Measurements from ENCODE around the gene IKZF3.

The IKZF3 gene

GRCh38 chr17:39848600-39848999 is 15.5 kb downstream of the IKZF3 start:
- no peak overlapping the region for H3K4me2 ChIP-seq (ENCODE audit: insufficient read depth, low read length, poor library complexity, severe bottlenecking)
- no peaks in the 10 kb centered on the region for H3K79me1 ChIP-seq (ENCODE audit: low read depth, low read length)
- H4K91ac ChIP-seq (ENCODE audit: low read depth, low read length, poor library complexity), result no peak overlapping the region
- H3K9ac ChIP-seq (ENCODE audit: low read depth, low read length, poor library complexity), result no peak overlapping the region
- H3K4ac ChIP-seq (ENCODE audit: low read length), result no peak overlapping the region
- peaks cover 0 to 47% (median 0%) of the 10 kb centered on the region in 3 experiments for H3K27me3 ChIP-seq (ENCODE audit: control insufficient read depth in 3 of 3, insufficient read depth in 3 of 3, low read depth in 1 of 3, low read length in 3 of 3)
- H3K4me1 ChIP-seq (ENCODE audit: control insufficient read depth in 2 of 2, insufficient read depth in 1 of 2, low read depth in 1 of 2, low read length in 2 of 2), result no peaks in the 10 kb centered on the region
- WGBS, 2 donors (ENCODE audit: extremely low coverage in 2 of 2, insufficient read length in 2 of 2, insufficient replicate concordance in 1 of 2), result no CpG with 5 or more reads among the region's 4 CpGs
- H3K23ac ChIP-seq (ENCODE audit: low read depth, low read length, poor library complexity), result no peak overlapping the region
- no peak overlapping the region for H3K4me3 ChIP-seq (ENCODE audit: low read length in 2 of 2)
- no peak overlapping the region for H2BK5ac ChIP-seq (ENCODE audit: low read length)
- no peak overlapping the region for H3K18ac ChIP-seq (ENCODE audit: low read length)
- no peak overlapping the region for H4K8ac ChIP-seq (ENCODE audit: low read depth, low read length)
- H3K27ac ChIP-seq (replicated peaks; ENCODE audit: low read length), result no peak overlapping the region
- H3K9me3 ChIP-seq (replicated peaks in 1 of 2; ENCODE audit: control insufficient read depth in 2 of 2, insufficient read depth in 1 of 2, low read depth in 1 of 2, low read length in 2 of 2), result no peaks in the 10 kb centered on the region
- H3K14ac ChIP-seq (ENCODE audit: low read length), result no peak overlapping the region
- H2BK120ac ChIP-seq (ENCODE audit: low read depth, low read length), result no peak overlapping the region
- H2BK12ac ChIP-seq (ENCODE audit: low read length), result no peak overlapping the region
- no peak overlapping the region for H2BK15ac ChIP-seq (ENCODE audit: low read length)
- DNase-seq (ENCODE audit: low spot score), result no peak
- no peak overlapping the region for H2AK5ac ChIP-seq (ENCODE audit: low read depth, low read length)
- no peak overlapping the region for H2AFZ ChIP-seq (ENCODE audit: low read length)
- H3K36me3 ChIP-seq (replicated peaks in 1 of 2; ENCODE audit: control insufficient read depth in 2 of 2, insufficient read depth in 2 of 2, low read length in 2 of 2), result no peaks in the 10 kb centered on the region

DNA sequence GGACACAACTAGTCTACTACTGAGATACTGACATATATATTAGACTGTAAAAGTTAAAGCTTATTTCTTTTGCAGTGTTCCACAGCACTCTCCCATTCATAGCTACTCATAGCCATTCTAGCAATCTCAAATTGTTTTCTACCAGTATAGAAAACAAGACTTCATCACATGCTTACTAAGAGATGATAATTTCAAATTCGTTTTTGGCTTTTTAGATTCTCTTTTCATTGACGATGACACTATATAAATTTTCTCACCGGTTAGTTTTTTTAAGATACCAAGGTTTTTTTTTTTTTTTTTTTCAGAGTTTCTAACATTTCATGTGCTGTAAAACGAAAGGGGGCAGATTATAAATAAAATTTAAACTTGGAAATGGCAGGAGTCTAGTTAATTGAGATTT is 17.9 kb downstream of the IKZF3 start:
- DNase-seq (ENCODE audit: low spot score), result no peak
- H2BK12ac ChIP-seq (ENCODE audit: low read length), result no peak overlapping the region
- no peak overlapping the region for H2BK120ac ChIP-seq (ENCODE audit: low read depth, low read length)
- H3K27me3 ChIP-seq (ENCODE audit: control insufficient read depth in 3 of 3, insufficient read depth in 3 of 3, low read depth in 1 of 3, low read length in 3 of 3), result peaks cover 0 to 43% (median 0%) of the 10 kb centered on the region in 3 experiments
- no peak overlapping the region for H3K14ac ChIP-seq (ENCODE audit: low read length)
- H4K91ac ChIP-seq (ENCODE audit: low read depth, low read length, poor library complexity), result no peak overlapping the region
- no peaks in the 10 kb centered on the region for H3K9me3 ChIP-seq (replicated peaks in 1 of 2; ENCODE audit: control insufficient read depth in 2 of 2, insufficient read depth in 1 of 2, low read depth in 1 of 2, low read length in 2 of 2)
- no peak overlapping the region for H3K9ac ChIP-seq (ENCODE audit: low read depth, low read length, poor library complexity)
- no peak overlapping the region for H3K18ac ChIP-seq (ENCODE audit: low read length)
- no peak overlapping the region for H4K8ac ChIP-seq (ENCODE audit: low read depth, low read length)
- no CpG with 5 or more reads among the region's 4 CpGs for WGBS, 2 donors (ENCODE audit: extremely low coverage in 2 of 2, insufficient read length in 2 of 2, insufficient replicate concordance in 1 of 2)
- no peak overlapping the region for H3K27ac ChIP-seq (replicated peaks; ENCODE audit: low read length)
- H3K36me3 ChIP-seq (replicated peaks in 1 of 2; ENCODE audit: control insufficient read depth in 2 of 2, insufficient read depth in 2 of 2, low read length in 2 of 2), result no peaks in the 10 kb centered on the region
- H3K4ac ChIP-seq (ENCODE audit: low read length), result no peak overlapping the region
- H2AFZ ChIP-seq (ENCODE audit: low read length), result no peak overlapping the region
- H3K4me3 ChIP-seq (ENCODE audit: low read length in 2 of 2), result no peak overlapping the region
- H3K23ac ChIP-seq (ENCODE audit: low read depth, low read length, poor library complexity), result no peak overlapping the region
- no peak overlapping the region for H2AK5ac ChIP-seq (ENCODE audit: low read depth, low read length)
- H3K79me1 ChIP-seq (ENCODE audit: low read depth, low read length), result peaks cover 1% of the 10 kb centered on the region
- H2BK15ac ChIP-seq (ENCODE audit: low read length), result no peak overlapping the region
- no peaks in the 10 kb centered on the region for H3K4me1 ChIP-seq (ENCODE audit: control insufficient read depth in 2 of 2, insufficient read depth in 1 of 2, low read depth in 1 of 2, low read length in 2 of 2)
- H2BK5ac ChIP-seq (ENCODE audit: low read length), result no peak overlapping the region
- no peak overlapping the region for H3K4me2 ChIP-seq (ENCODE audit: insufficient read depth, low read length, poor library complexity, severe bottlenecking)

DNA sequence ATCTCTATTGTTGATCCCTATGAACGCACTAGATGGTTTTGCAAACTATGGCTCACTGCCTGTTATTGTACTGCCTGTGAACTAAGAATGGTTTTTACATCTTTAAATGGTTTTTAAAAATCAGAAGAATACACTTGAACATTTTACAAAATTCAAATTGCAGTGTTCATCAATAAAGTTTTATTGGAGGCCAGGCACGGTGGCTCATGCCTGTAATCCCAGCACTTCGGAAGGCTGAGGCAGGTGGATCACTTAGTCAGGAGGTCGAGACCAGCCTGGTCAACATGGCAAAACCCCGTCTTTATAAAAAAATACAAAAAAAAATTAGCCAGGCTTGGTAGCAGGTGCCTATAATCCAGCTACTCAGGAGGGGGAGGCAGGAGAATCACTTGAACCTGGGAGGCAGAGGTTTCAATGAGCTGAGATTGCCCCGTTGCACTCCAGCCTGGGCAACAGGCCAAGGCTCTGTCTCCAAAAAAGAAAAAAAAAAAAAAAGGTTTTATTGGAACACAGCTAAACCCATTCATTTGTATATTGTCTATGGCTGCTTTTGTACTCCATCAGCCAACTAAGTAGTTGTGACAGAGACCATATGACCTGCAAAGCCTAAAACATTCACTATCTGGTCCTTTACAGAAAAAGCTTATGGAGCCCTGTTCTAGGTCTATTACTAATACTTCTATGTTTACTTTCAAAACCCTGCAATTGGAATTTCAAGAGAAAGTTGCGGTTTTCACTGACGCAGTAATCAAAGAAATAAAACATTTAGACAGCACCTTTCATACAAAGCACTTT is 18.9 kb downstream of the IKZF3 start:
- no peak overlapping the region for H2BK5ac ChIP-seq (ENCODE audit: low read length)
- no peaks in the 10 kb centered on the region for H3K36me3 ChIP-seq (replicated peaks in 1 of 2; ENCODE audit: control insufficient read depth in 2 of 2, insufficient read depth in 2 of 2, low read length in 2 of 2)
- H2AFZ ChIP-seq (ENCODE audit: low read length), result no peak overlapping the region
- H3K27me3 ChIP-seq (ENCODE audit: control insufficient read depth in 3 of 3, insufficient read depth in 3 of 3, low read depth in 1 of 3, low read length in 3 of 3), result peaks cover 0 to 45% (median 0%) of the 10 kb centered on the region in 3 experiments
- peaks cover 1% of the 10 kb centered on the region for H3K79me1 ChIP-seq (ENCODE audit: low read depth, low read length)
- H2AK5ac ChIP-seq (ENCODE audit: low read depth, low read length), result no peak overlapping the region
- H2BK120ac ChIP-seq (ENCODE audit: low read depth, low read length), result no peak overlapping the region
- no peaks in the 10 kb centered on the region for H3K4me1 ChIP-seq (ENCODE audit: control insufficient read depth in 2 of 2, insufficient read depth in 1 of 2, low read depth in 1 of 2, low read length in 2 of 2)
- DNase-seq (ENCODE audit: low spot score), result no peak
- no peak overlapping the region for H3K4ac ChIP-seq (ENCODE audit: low read length)
- H3K14ac ChIP-seq (ENCODE audit: low read length), result no peak overlapping the region
- H3K4me2 ChIP-seq (ENCODE audit: insufficient read depth, low read length, poor library complexity, severe bottlenecking), result no peak overlapping the region
- H3K9ac ChIP-seq (ENCODE audit: low read depth, low read length, poor library complexity), result no peak overlapping the region
- no peak overlapping the region for H3K4me3 ChIP-seq (ENCODE audit: low read length in 2 of 2)
- no peak overlapping the region for H3K23ac ChIP-seq (ENCODE audit: low read depth, low read length, poor library complexity)
- no peak overlapping the region for H2BK12ac ChIP-seq (ENCODE audit: low read length)
- no peaks in the 10 kb centered on the region for H3K9me3 ChIP-seq (replicated peaks in 1 of 2; ENCODE audit: control insufficient read depth in 2 of 2, insufficient read depth in 1 of 2, low read depth in 1 of 2, low read length in 2 of 2)
- H2BK15ac ChIP-seq (ENCODE audit: low read length), result no peak overlapping the region
- no peak overlapping the region for H3K27ac ChIP-seq (replicated peaks; ENCODE audit: low read length)
- no peak overlapping the region for H4K91ac ChIP-seq (ENCODE audit: low read depth, low read length, poor library complexity)
- no CpG with 5 or more reads among the region's 8 CpGs for WGBS, 2 donors (ENCODE audit: extremely low coverage in 2 of 2, insufficient read length in 2 of 2, insufficient replicate concordance in 1 of 2)
- no peak overlapping the region for H3K18ac ChIP-seq (ENCODE audit: low read length)
- H4K8ac ChIP-seq (ENCODE audit: low read depth, low read length), result no peak overlapping the region

DNA sequence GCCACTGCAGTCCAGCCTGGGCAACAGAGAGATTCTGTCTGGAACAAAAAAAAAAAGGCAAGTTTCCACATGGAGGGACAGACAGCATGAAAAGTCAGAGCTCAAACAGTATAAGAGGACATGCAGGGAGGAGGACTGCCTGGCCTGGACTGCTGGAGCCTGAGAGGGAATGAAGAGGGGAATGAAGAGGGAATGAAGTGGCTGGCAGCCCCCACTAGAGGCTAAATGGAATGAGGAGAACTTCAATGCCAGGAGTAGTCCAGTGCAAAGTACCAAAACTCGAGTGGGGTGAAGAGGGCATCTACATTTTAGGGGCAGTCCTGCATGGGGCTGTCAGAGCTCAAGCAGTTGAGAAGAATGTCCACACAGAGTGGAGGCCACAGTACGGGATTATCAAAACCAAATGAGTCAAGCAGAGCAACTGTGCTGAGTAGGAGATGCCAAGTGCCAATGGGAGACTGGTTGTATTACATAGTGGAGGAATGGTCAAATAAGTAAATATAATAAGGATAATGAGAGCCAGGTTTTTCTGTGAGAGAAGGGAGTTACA is 22.9 kb downstream of the IKZF3 start:
- Histone ChIP-seq H3K27ac (replicated peaks; ENCODE audit: low read length) (no peak overlapping the region), H3K18ac (ENCODE audit: low read length) (no peak overlapping the region), H3K27me3 (ENCODE audit: control insufficient read depth in 3 of 3, insufficient read depth in 3 of 3, low read depth in 1 of 3, low read length in 3 of 3) (peaks cover 0 to 25% (median 0%) of the 10 kb centered on the region in 3 experiments), H2AK5ac (ENCODE audit: low read depth, low read length) (no peak overlapping the region), H2BK120ac (ENCODE audit: low read depth, low read length) (no peak overlapping the region), H2BK15ac (ENCODE audit: low read length) (no peak overlapping the region), H2AFZ (ENCODE audit: low read length) (no peak overlapping the region), H3K9ac (ENCODE audit: low read depth, low read length, poor library complexity) (no peak overlapping the region), H3K4me2 (ENCODE audit: insufficient read depth, low read length, poor library complexity, severe bottlenecking) (no peak overlapping the region), H3K4ac (ENCODE audit: low read length) (no peak overlapping the region), H3K4me1 (ENCODE audit: control insufficient read depth in 2 of 2, insufficient read depth in 1 of 2, low read depth in 1 of 2, low read length in 2 of 2) (no peaks in the 10 kb centered on the region), H3K23ac (ENCODE audit: low read depth, low read length, poor library complexity) (no peak overlapping the region), H4K91ac (ENCODE audit: low read depth, low read length, poor library complexity) (no peak overlapping the region), H2BK5ac (ENCODE audit: low read length) (no peak overlapping the region), H3K14ac (ENCODE audit: low read length) (no peak overlapping the region), H3K9me3 (replicated peaks in 1 of 2; ENCODE audit: control insufficient read depth in 2 of 2, insufficient read depth in 1 of 2, low read depth in 1 of 2, low read length in 2 of 2) (no peaks in the 10 kb centered on the region), H4K8ac (ENCODE audit: low read depth, low read length) (no peak overlapping the region), H2BK12ac (ENCODE audit: low read length) (no peak overlapping the region), H3K4me3 (ENCODE audit: low read length in 2 of 2) (no peak overlapping the region), H3K79me1 (ENCODE audit: low read depth, low read length) (peaks cover 2% of the 10 kb centered on the region), H3K36me3 (replicated peaks in 1 of 2; ENCODE audit: control insufficient read depth in 2 of 2, insufficient read depth in 2 of 2, low read length in 2 of 2) (no peaks in the 10 kb centered on the region)
- no peak for DNase-seq (ENCODE audit: low spot score)
- no CpG with 5 or more reads among the region's 2 CpGs for WGBS, 2 donors (ENCODE audit: extremely low coverage in 2 of 2, insufficient read length in 2 of 2, insufficient replicate concordance in 1 of 2)
